K562 (cell line): Measurements from ENCODE around the gene MEGF11. TPM values are rescaled to one million over a fixed set of nuclear protein-coding genes. Genes with fewer than 3 reads are reported as not detected.

Source experiments
- ATAC-seq: fragments of 200-7000 bp; cut with Tn5 transposase; 3 replicates; pipeline ENCODE4 v1.9.1; 2020; ENCODE audit warnings: moderate library complexity
- BruUV-seq: library from RNA; stranded (reverse); fragments of 400-500 nt; replicated peaks from 2 replicates; lab custom pipeline; 2021; lab: Mats Ljungman, UMichigan
- CTCF ChIA-PET: fragments of 300-600 bp; formaldehyde crosslinking; extraction: SDS; loops from one replicate; lab custom pipeline; 2021; ENCODE audit warnings: low intra/inter-chr PET ratio; lab: Yijun Ruan, JAX
- POLR2A ChIA-PET: fragments of 300-600, 350-650 bp; sonication (Branson Sonifier 250); formaldehyde crosslinking; extraction: SDS; loops from one replicate; lab custom pipeline; 2021; ENCODE audit warnings: antibody characterized with exemption, inconsistent platforms; lab: Yijun Ruan, JAX
- DNase-seq, 4 experiments: peaks; one replicate each; pipeline versions ENCODE4 v3.0.0 to v3.0.0-alpha.2; 2011 to 2018; ENCODE audit warnings: low spot score in 3 of 4, mixed read lengths in 3 of 4; ENCODE audit errors: extremely low read depth in 1 of 4
- FAIRE-seq: peaks from 2 replicates; lab custom pipeline; 2011; peaks lifted over from hg19 to GRCh38; lab: Jason Lieb, UNC
- H2AFZ ChIP-seq: 2 replicates; pipeline ENCODE4 v1.6.0; 2011; ENCODE audit warnings: low read depth, low read length, control low read depth, inconsistent platforms
- H3K27ac ChIP-seq: fragments of 200-600 bp; 3 replicates; pipeline ENCODE4 v1.8.0; 2011; ENCODE audit warnings: low read depth, mild to moderate bottlenecking, control low read depth, inconsistent platforms, low read length, moderate library complexity, mixed read lengths; ENCODE audit errors: extremely low read depth
- H3K27me3 ChIP-seq, 2 experiments: fragments of 300-600 bp in 1 of 2; 2 replicates in 1 of 2; 3 replicates in 1 of 2; pipeline versions ENCODE4 v1.6.0 to v1.8.0; 2011; ENCODE audit warnings: inconsistent platforms in 2 of 2, low read length in 2 of 2, mild to moderate bottlenecking in 1 of 2, mixed read lengths in 1 of 2, moderate library complexity in 1 of 2; ENCODE audit not compliant: control insufficient read depth in 2 of 2, insufficient read depth in 2 of 2
- H3K36me3 ChIP-seq: fragments of 300-600 bp; 3 replicates; pipeline ENCODE4 v1.8.0; 2011; ENCODE audit warnings: mild to moderate bottlenecking, low read length, inconsistent platforms; ENCODE audit not compliant: control insufficient read depth, insufficient read depth
- H3K4me1 ChIP-seq, 2 experiments: fragments of 200-600 bp in 1 of 2; replicated peaks in 1 of 2; 2 replicates in 1 of 2; 3 replicates in 1 of 2; pipeline versions ENCODE4 v1.5.1 to v1.8.0; 2011; ENCODE audit warnings: inconsistent platforms in 2 of 2, low read length in 2 of 2, mild to moderate bottlenecking in 1 of 2, mixed read lengths in 1 of 2, moderate library complexity in 1 of 2; ENCODE audit not compliant: control insufficient read depth in 2 of 2, insufficient read depth in 2 of 2
- H3K4me2 ChIP-seq: 2 replicates; pipeline ENCODE4 v1.6.1; 2011; ENCODE audit warnings: low read length, control low read depth, inconsistent platforms, mixed read lengths; ENCODE audit not compliant: insufficient read depth
- H3K4me3 ChIP-seq: fragments of 200-600 bp; sonication (generic), shearing (Covaris generic); 2 replicates; pipeline ENCODE4 v1.5.1; 2016; ENCODE audit warnings: control low read depth, inconsistent platforms
- H3K79me2 ChIP-seq: fragments of 200-600 bp; 3 replicates; pipeline ENCODE4 v1.8.0; 2011; ENCODE audit warnings: low read length, inconsistent platforms; ENCODE audit not compliant: control insufficient read depth, insufficient read depth
- H3K9ac ChIP-seq, 2 experiments: 2 replicates each; pipeline versions ENCODE4 v1.6.0 to v1.6.1; 2011; ENCODE audit warnings: low read depth in 2 of 2, low read length in 2 of 2, control low read depth in 1 of 2, inconsistent platforms in 1 of 2, mild to moderate bottlenecking in 1 of 2, mixed read lengths in 1 of 2; ENCODE audit not compliant: insufficient read depth in 1 of 2
- H3K9me1 ChIP-seq: one replicate; pipeline ENCODE4 v1.6.0; 2011; ENCODE audit warnings: inconsistent platforms, mild to moderate bottlenecking, low read length, moderate library complexity; ENCODE audit not compliant: control insufficient read depth, insufficient read depth
- H3K9me3 ChIP-seq: replicated peaks from 2 replicates; pipeline ENCODE4 v1.5.1; 2011; ENCODE audit warnings: low read depth, low read length, inconsistent platforms; ENCODE audit not compliant: control insufficient read depth, insufficient read depth
- H4K20me1 ChIP-seq: replicated peaks from 2 replicates; pipeline ENCODE4 v1.6.1; 2011; ENCODE audit warnings: low read length, inconsistent platforms, mixed read lengths; ENCODE audit not compliant: control insufficient read depth, insufficient read depth
- ATF2 ChIP-seq: sonication (generic); formaldehyde crosslinking; IDR thresholded peaks from 2 replicates; pipeline ENCODE4 v1.8.1; 2022; ENCODE audit warnings: missing genetic modification reagents
- DNMT1 ChIP-seq: fragments of 450-650 bp; IDR thresholded peaks from 2 replicates; pipeline ENCODE4 v1.6.1; 2016; ENCODE audit warnings: antibody characterized with exemption, mild to moderate bottlenecking
- MLLT1 ChIP-seq, 2 experiments: fragments of 450-650 bp; IDR thresholded peaks; 2 replicates each; pipeline ENCODE4 v1.6.1; 2016
- MNT ChIP-seq, 2 experiments: fragments of 450-650 bp; conservative IDR thresholded peaks; 2 replicates each; pipeline ENCODE4 v1.6.1; 2017; ENCODE audit warnings: mild to moderate bottlenecking in 2 of 2, moderate library complexity in 2 of 2
- NCOR1 ChIP-seq: fragments of 450-650 bp; IDR thresholded peaks from 2 replicates; pipeline ENCODE4 v1.6.1; 2016; ENCODE audit warnings: mild to moderate bottlenecking, moderate library complexity
- SREBF2 ChIP-seq: sonication (generic); formaldehyde crosslinking; IDR thresholded peaks from 2 replicates; pipeline ENCODE4 v1.4.0; 2020; ENCODE audit warnings: mild to moderate bottlenecking, missing genetic modification reagents
- SRSF1 ChIP-seq: fragments of 200-400 bp; formaldehyde crosslinking; IDR thresholded peaks from 2 replicates; pipeline ENCODE4 v1.6.1; 2017; ENCODE audit warnings: mild to moderate bottlenecking, low read depth, low read length, moderate library complexity
- STAT6 ChIP-seq: sonication (generic); formaldehyde crosslinking; IDR thresholded peaks from 2 replicates; pipeline ENCODE4 v1.8.1; 2023; ENCODE audit warnings: mild to moderate bottlenecking, missing genetic modification reagents
- ZNF41 ChIP-seq: fragments of 250-450 bp; sonication (Bioruptor Pico); conservative IDR thresholded peaks from 2 replicates; pipeline ENCODE4 v1.4.0; 2020; ENCODE audit warnings: mild to moderate bottlenecking
- WGBS: fragments of 100-300 bp; shearing (Covaris generic); methylation state at CpG from one replicate; pipeline ENCODE4 v1.1.6; 2016; ENCODE audit warnings: low coverage, mixed read lengths; ENCODE audit not compliant: insufficient coverage; ENCODE audit errors: missing lambda C conversion rate; 5-methylcytosine and 5-hydroxymethylcytosine counted together
- in situ Hi-C: fragments of 300-500 bp; cut with MboI; formaldehyde crosslinking; loops from 4 replicates; pipeline ENCODE4 v1.15.0; 2018; ENCODE audit warnings: inconsistent platforms, mixed read lengths
- intact Hi-C: fragments of 100-400 bp; cut with micrococcal nuclease; formaldehyde crosslinking; loops from 2 replicates; pipeline ENCODE4 v1.14.2; 2022
- polyA plus RNA-seq, 8 experiments: library from polyadenylated mRNA; depleted of rRNA in 4 of 8; stranded (reverse) in 5 of 8; unstranded in 3 of 8; fragments of >200 nt; fragmentation: Nextera tagmentation in 2 of 8; fragmentation: Illumina TruSeq in 1 of 8; extraction: Ambion mirVana in 2 of 8; extraction: Trizol in 1 of 8; gene quantifications; 2 replicates each; pipeline versions ENCODE4 v1.2.1 to v1.2.3, GENCODE V29; 2011 to 2014; ENCODE audit warnings: inconsistent platforms in 1 of 8, missing spikeins in 1 of 8
- total RNA-seq, 7 experiments: library from RNA; depleted of rRNA in 6 of 7; stranded (reverse); fragments of >200 nt in 6 of 7; fragmentation: Illumina TruSeq in 2 of 7; extraction: Trizol in 2 of 7; gene quantifications; 2 replicates each; pipeline versions ENCODE4 v1.2.1 to v1.2.3, GENCODE V29; 2011 to 2021; ENCODE audit warnings: low replicate concordance in 1 of 7

Gene MEGF11
- total and polyA plus RNA-seq, 9 of the 15 experiments (the other 6 are each of a cell fraction or from before 2014, with no cell fraction given) = 0.06 to 0.23 (median 0.20) TPM; not detected in 6

DNA sequence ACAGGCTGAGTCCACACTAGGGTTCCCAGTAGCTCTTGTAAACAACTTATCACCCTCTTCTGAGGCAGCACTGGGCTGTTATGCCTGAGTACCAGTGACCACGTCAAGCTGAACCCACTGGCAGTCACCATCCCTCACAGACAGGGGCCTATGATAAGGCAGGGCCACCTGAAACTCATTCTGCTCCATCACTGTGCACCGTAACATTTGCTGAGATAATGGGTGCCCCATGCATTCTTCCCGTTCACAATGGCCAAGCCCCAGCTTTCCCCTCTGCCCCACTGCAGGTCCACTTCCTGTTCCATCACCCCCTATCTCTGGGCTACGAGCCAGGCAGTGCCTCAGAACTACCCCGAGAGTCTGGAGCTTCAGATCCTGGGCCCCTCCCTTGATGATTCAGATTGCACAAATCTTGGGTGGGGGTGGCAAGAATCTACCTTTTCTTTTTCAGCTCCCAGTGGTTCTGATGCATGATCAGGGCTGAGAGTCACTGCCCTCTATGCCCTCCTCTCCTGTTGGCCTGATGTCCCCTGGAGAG, 226.2 kb downstream of the MEGF11 start:
- intact Hi-C loops = no loop called here
- ATAC-seq = no peak
- Histone ChIP-seq H3K4me3 (no peak overlapping the region), H4K20me1 (no peaks in the 10 kb centered on the region), H3K79me2 (no peaks in the 10 kb centered on the region), H3K36me3 (no peaks in the 10 kb centered on the region), H3K27ac (no peak overlapping the region), H3K9me1 (no peaks in the 10 kb centered on the region), H3K27me3 (peaks cover 0 to 39% of the 10 kb centered on the region in 2 experiments; a peak in 2 of 5 replicates), H3K9ac (no peak overlapping the region), H3K4me2 (no peak overlapping the region), H2AFZ (no peak overlapping the region), H3K9me3 (no peaks in the 10 kb centered on the region), H3K4me1 (no peaks in the 10 kb centered on the region; a peak in 1 of 5 replicates)
- 1% methylated on average over 5 of the region's 5 CpGs for WGBS
- FAIRE-seq = no peak
- TF ChIP-seq MLLT1 (IDR thresholded peaks at IDR 0.05) = no peak
- no peak for TF ChIP-seq SRSF1
- TF ChIP-seq DNMT1 = no peak
- no peak for TF ChIP-seq MNT (conservative IDR thresholded peaks at IDR 0.05)
- TF ChIP-seq ATF2 = no peak
- TF ChIP-seq STAT6 (CRISPR knock-in tag) = no peak
- TF ChIP-seq ZNF41 (CRISPR knock-in tag) = no peak
- no peak for TF ChIP-seq SREBF2
- no peak for TF ChIP-seq NCOR1
- POLR2A ChIA-PET = interaction anchor here (0.6 kb wide), 1 partner anchor 15 kb away, joined by 3 read pairs; no protein-coding TSS in a partner anchor
- in situ Hi-C loops = no loop called here
- no peak for DNase-seq
- CTCF ChIA-PET = no interaction called here
- no TSS peak for BruUV-seq
